HEK293 (cell line): ENCODE measurements around the gene MRPS18A.

ENCODE experiments used
- CTCF ChIA-PET: fragments of 350-600 bp; formaldehyde crosslinking; extraction: SDS; loops from one replicate; lab custom pipeline; 2021; ENCODE audit warnings: antibody characterized with exemption; lab: Yijun Ruan, JAX
- POLR2A ChIA-PET: fragments of 300-600 bp; formaldehyde crosslinking; extraction: SDS; loops from one replicate; lab custom pipeline; 2020; ENCODE audit warnings: antibody characterized with exemption, inconsistent platforms; lab: Yijun Ruan, JAX
- H3K27ac ChIP-seq: fragments of 200-500 bp; sonication (Bioruptor generic); 2 replicates; pipeline ENCODE4 v1.5.1; 2014; ENCODE audit warnings: low read depth, low read length, control low read depth, inconsistent platforms; ENCODE audit errors: extremely low read depth
- H3K36me3 ChIP-seq, 2 experiments: fragments of 200-500 bp in 1 of 2; sonication (Bioruptor generic) in 1 of 2; 1 replicate in 1 of 2; 2 replicates in 1 of 2; pipeline ENCODE4 v1.5.1; 2014 to 2017; ENCODE audit warnings: inconsistent platforms in 2 of 2, low read length in 2 of 2; ENCODE audit not compliant: control insufficient read depth in 2 of 2, insufficient read depth in 1 of 2
- H3K4me1 ChIP-seq: fragments of 200-500 bp; sonication (Bioruptor generic); 2 replicates; pipeline ENCODE4 v1.5.1; 2014; ENCODE audit warnings: mild to moderate bottlenecking, low read length, inconsistent platforms; ENCODE audit not compliant: control insufficient read depth, insufficient read depth
- H3K4me3 ChIP-seq: 2 replicates; pipeline ENCODE4 v1.5.1; 2011; ENCODE audit warnings: low read depth, mild to moderate bottlenecking, control low read depth, low read length, moderate library complexity
- H3K9me3 ChIP-seq: fragments of 200-500 bp; sonication (Bioruptor generic); 2 replicates; pipeline ENCODE4 v1.5.1; 2014; ENCODE audit warnings: low read depth, low read length, inconsistent platforms; ENCODE audit not compliant: control insufficient read depth, insufficient read depth
- GLIS1 ChIP-seq: fragments of 450-650 bp; formaldehyde crosslinking; IDR thresholded peaks from 2 replicates; pipeline ENCODE4 v1.5.1; 2016; ENCODE audit warnings: missing biosample characterization, missing genetic modification characterization
- MZF1 ChIP-seq: fragments of 450-650 bp; formaldehyde crosslinking; IDR thresholded peaks from 2 replicates; pipeline ENCODE4 v1.5.1; 2017; ENCODE audit warnings: missing biosample characterization, missing genetic modification characterization, borderline replicate concordance
- PRDM10 ChIP-seq: fragments of 450-650 bp; formaldehyde crosslinking; IDR thresholded peaks from 2 replicates; pipeline ENCODE4 v1.5.1; 2016; ENCODE audit warnings: missing biosample characterization, missing genetic modification characterization
- RBAK ChIP-seq: fragments of 450-650 bp; formaldehyde crosslinking; IDR thresholded peaks from 2 replicates; pipeline ENCODE4 v1.5.1; 2016; ENCODE audit warnings: missing biosample characterization, missing genetic modification characterization
- SCRT2 ChIP-seq: fragments of 450-650 bp; formaldehyde crosslinking; IDR thresholded peaks from 2 replicates; pipeline ENCODE4 v1.5.1; 2016; ENCODE audit warnings: missing biosample characterization, missing genetic modification characterization
- TSHZ1 ChIP-seq: fragments of 450-650 bp; formaldehyde crosslinking; IDR thresholded peaks from 2 replicates; pipeline ENCODE4 v1.5.1; 2016; ENCODE audit warnings: missing biosample characterization, missing genetic modification characterization, borderline replicate concordance
- YY1 ChIP-seq: fragments of 450-650 bp; formaldehyde crosslinking; IDR thresholded peaks from 2 replicates; pipeline ENCODE4 v1.5.1; 2018; ENCODE audit warnings: missing biosample characterization, missing genetic modification characterization
- ZEB2 ChIP-seq: fragments of 450-650 bp; formaldehyde crosslinking; IDR thresholded peaks from 2 replicates; pipeline ENCODE4 v1.5.1; 2016; ENCODE audit warnings: missing biosample characterization, missing genetic modification characterization
- ZNF10 ChIP-seq: fragments of 450-650 bp; formaldehyde crosslinking; IDR thresholded peaks from 2 replicates; pipeline ENCODE4 v1.5.1; 2017; ENCODE audit warnings: missing biosample characterization, missing genetic modification characterization
- ZNF114 ChIP-seq: fragments of 450-650 bp; formaldehyde crosslinking; IDR thresholded peaks from 2 replicates; pipeline ENCODE4 v1.5.0; 2017; ENCODE audit warnings: missing biosample characterization, missing genetic modification characterization
- ZNF473 ChIP-seq: fragments of 450-650 bp; formaldehyde crosslinking; IDR thresholded peaks from 2 replicates; pipeline ENCODE4 v1.5.1; 2017; ENCODE audit warnings: missing biosample characterization, missing genetic modification characterization
- ZNF501 ChIP-seq: fragments of 450-650 bp; formaldehyde crosslinking; IDR thresholded peaks from 2 replicates; pipeline ENCODE4 v1.5.1; 2016; ENCODE audit warnings: missing biosample characterization, missing genetic modification characterization
- ZNF510 ChIP-seq: fragments of 450-650 bp; formaldehyde crosslinking; IDR thresholded peaks from 2 replicates; pipeline ENCODE4 v1.5.1; 2018; ENCODE audit warnings: mild to moderate bottlenecking, missing genetic modification characterization, missing biosample characterization; ENCODE audit not compliant: insufficient replicate concordance
- ZNF521 ChIP-seq: fragments of 450-650 bp; formaldehyde crosslinking; IDR thresholded peaks from 2 replicates; pipeline ENCODE4 v1.5.1; 2017; ENCODE audit warnings: missing biosample characterization, mild to moderate bottlenecking, missing genetic modification characterization
- ZNF555 ChIP-seq: fragments of 450-650 bp; formaldehyde crosslinking; conservative IDR thresholded peaks from 2 replicates; pipeline ENCODE4 v1.5.1; 2017; ENCODE audit warnings: missing biosample characterization, mild to moderate bottlenecking, missing genetic modification characterization, inconsistent platforms
- ZNF792 ChIP-seq: fragments of 450-650 bp; formaldehyde crosslinking; IDR thresholded peaks from 2 replicates; pipeline ENCODE4 v1.5.1; 2016; ENCODE audit warnings: missing biosample characterization, missing genetic modification characterization
- ZNF830 ChIP-seq: fragments of 450-650 bp; IDR thresholded peaks from 2 replicates; pipeline ENCODE4 v1.5.0; 2018; ENCODE audit warnings: missing biosample characterization, missing genetic modification characterization, low read depth, mild to moderate bottlenecking, moderate library complexity
- TF ChIP-seq, protein P1 (sequence below): fragments of 450-650 bp; formaldehyde crosslinking; IDR thresholded peaks from 2 replicates; pipeline ENCODE4 v1.5.1; 2016; ENCODE audit warnings: missing biosample characterization, missing genetic modification characterization
- TF ChIP-seq, protein P2 (sequence below): fragments of 450-650 bp; formaldehyde crosslinking; IDR thresholded peaks from 2 replicates; pipeline ENCODE4 v1.5.1; 2016; ENCODE audit warnings: missing biosample characterization, missing genetic modification characterization
- TF ChIP-seq, protein P3 (sequence below): fragments of 450-650 bp; formaldehyde crosslinking; IDR thresholded peaks from 2 replicates; pipeline ENCODE4 v1.5.1; 2016; ENCODE audit warnings: missing biosample characterization, missing genetic modification characterization

The MRPS18A gene

GRCh38 chr6:43625393-43625992 is 62.1 kb downstream of the MRPS18A start:
- Histone ChIP-seq H3K9me3 (no peaks in the 10 kb centered on the region), H3K4me3 (no peak overlapping the region)
- TF ChIP-seq SCRT2 (tag by site-specific recombination) (peak; percentile 68), ZNF521 (tag by site-specific recombination) (no peak), GLIS1 (tag by site-specific recombination) (no peak)
- TF ChIP-seq, all 188 proteins: peak for 1
- POLR2A ChIA-PET = interaction anchor here (0.6 to 1.3 kb wide), 3 partner anchors 9 to 102 kb away, joined by 3 to 6 read pairs (median 5); partner anchors contain the start of gene MAD2L1BP
- 0 out of 2 replicates have a peak, but pooled peaks cover 8% of the 10 kb centered on the region for H3K4me1 ChIP-seq
- H3K27ac ChIP-seq = no peak overlapping the region
- peaks cover 14 to 59% of the 10 kb centered on the region in 2 experiments for H3K36me3 ChIP-seq
- CTCF ChIA-PET = interaction anchor here (1.0 to 1.1 kb wide), 2 partner anchors 17 to 25 kb away, joined by 4 to 7 read pairs; no protein-coding TSS in a partner anchor

DNA sequence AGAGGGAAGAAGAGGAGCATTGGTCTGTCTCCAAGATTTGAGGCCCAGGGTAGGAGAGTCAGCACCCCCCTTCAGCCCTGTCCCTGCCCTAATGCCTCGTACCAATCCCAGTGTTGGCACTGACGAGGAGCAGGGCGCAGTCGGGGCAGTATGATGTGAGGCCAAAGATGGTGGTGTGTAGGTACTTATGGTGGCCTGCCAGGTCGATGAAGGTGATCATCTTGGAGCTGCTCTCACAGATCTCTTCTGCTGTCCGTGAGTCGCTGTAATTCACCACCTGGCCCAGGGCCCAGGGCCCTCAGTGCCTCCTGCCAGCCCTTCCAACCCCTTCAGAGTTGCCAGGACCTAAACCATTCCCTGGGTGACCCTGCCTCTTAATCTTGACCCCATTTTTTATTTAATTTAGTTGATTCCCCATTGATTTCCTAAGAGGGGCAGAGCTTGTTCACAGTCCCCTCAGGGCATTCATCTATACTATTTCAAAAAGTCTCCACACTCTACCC is 62.8 kb downstream of the MRPS18A start:
- H3K4me1 ChIP-seq = 0 out of 2 replicates have a peak, but pooled peaks cover 8% of the 10 kb centered on the region
- ChIA-PET CTCF (interaction anchor here (1.1 kb wide), 1 partner anchor 17 kb away, joined by 7 read pairs; no protein-coding TSS in a partner anchor), POLR2A (interaction anchor here (0.7 to 1.3 kb wide), 2 partner anchors 8 to 11 kb away, joined by 3 to 5 read pairs; partner anchors contain the start of gene MAD2L1BP)
- no peaks in the 10 kb centered on the region for H3K9me3 ChIP-seq
- no peak overlapping the region for H3K27ac ChIP-seq
- no peak overlapping the region for H3K4me3 ChIP-seq
- H3K36me3 ChIP-seq = peaks cover 14 to 65% of the 10 kb centered on the region in 2 experiments
- TF ChIP-seq RBAK (tag by site-specific recombination) (no peak), ZEB2 (tag by site-specific recombination) (no peak), ZNF114 (no peak), ZNF792 (tag by site-specific recombination) (no peak), ZNF510 (no peak), ZNF10 (tag by site-specific recombination) (no peak), ZNF501 (tag by site-specific recombination) (no peak), YY1 (no peak), TSHZ1 (tag by site-specific recombination) (no peak), ZNF830 (tag by site-specific recombination) (no peak), PRDM10 (no peak), ZNF473 (tag by site-specific recombination) (no peak), ZNF555 (tag by site-specific recombination) (no peak), MZF1 (tag by site-specific recombination) (no peak)
- TF ChIP-seq, protein P1, sequence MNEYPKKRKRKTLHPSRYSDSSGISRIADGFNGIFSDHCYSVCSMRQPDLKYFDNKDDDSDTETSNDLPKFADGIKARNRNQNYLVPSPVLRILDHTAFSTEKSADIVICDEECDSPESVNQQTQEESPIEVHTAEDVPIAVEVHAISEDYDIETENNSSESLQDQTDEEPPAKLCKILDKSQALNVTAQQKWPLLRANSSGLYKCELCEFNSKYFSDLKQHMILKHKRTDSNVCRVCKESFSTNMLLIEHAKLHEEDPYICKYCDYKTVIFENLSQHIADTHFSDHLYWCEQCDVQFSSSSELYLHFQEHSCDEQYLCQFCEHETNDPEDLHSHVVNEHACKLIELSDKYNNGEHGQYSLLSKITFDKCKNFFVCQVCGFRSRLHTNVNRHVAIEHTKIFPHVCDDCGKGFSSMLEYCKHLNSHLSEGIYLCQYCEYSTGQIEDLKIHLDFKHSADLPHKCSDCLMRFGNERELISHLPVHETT (tag by site-specific recombination) = no peak
- TF ChIP-seq, protein P2, sequence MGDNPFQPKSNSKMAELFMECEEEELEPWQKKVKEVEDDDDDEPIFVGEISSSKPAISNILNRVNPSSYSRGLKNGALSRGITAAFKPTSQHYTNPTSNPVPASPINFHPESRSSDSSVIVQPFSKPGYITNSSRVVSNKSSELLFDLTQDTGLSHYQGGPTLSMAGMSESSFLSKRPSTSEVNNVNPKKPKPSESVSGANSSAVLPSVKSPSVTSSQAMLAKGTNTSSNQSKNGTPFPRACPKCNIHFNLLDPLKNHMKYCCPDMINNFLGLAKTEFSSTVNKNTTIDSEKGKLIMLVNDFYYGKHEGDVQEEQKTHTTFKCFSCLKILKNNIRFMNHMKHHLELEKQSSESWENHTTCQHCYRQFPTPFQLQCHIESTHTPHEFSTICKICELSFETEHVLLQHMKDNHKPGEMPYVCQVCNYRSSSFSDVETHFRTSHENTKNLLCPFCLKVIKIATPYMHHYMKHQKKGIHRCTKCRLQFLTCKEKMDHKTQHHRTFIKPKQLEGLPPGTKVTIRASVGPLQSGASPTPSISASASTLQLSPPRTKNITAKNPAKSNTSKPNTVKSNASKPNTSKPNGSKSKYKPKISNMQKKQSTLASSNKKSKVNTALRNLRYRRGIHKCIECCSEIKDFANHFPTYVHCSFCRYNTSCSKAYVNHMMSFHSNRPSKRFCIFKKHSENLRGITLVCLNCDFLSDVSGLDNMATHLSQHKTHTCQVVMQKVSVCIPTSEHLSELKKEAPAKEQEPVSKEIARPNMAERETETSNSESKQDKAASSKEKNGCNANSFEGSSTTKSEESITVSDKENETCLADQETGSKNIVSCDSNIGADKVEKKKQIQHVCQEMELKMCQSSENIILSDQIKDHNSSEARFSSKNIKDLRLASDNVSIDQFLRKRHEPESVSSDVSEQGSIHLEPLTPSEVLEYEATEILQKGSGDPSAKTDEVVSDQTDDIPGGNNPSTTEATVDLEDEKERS = no peak
- TF ChIP-seq, protein P3, sequence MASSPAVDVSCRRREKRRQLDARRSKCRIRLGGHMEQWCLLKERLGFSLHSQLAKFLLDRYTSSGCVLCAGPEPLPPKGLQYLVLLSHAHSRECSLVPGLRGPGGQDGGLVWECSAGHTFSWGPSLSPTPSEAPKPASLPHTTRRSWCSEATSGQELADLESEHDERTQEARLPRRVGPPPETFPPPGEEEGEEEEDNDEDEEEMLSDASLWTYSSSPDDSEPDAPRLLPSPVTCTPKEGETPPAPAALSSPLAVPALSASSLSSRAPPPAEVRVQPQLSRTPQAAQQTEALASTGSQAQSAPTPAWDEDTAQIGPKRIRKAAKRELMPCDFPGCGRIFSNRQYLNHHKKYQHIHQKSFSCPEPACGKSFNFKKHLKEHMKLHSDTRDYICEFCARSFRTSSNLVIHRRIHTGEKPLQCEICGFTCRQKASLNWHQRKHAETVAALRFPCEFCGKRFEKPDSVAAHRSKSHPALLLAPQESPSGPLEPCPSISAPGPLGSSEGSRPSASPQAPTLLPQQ = no peak
